GM18519 (cell line): ENCODE measurements around the gene ANO10.
"Not testable (repeated sequence)": the region's sequence is repeated elsewhere in the genome, so short reads cannot be mapped to it uniquely, and the experiment has no call there.

Experiments used
- ATAC-seq: cut with Tn5 transposase; IDR thresholded peaks from one replicate; pipeline ENCODE4 v1.9.1; 2021; ENCODE audit warnings: mild to moderate bottlenecking, moderate library complexity; ENCODE audit not compliant: unreplicated experiment, low FRiP score

The ANO10 gene

GRCh38 chr3:43629741-43630140 lies 7.9 kb upstream of the ANO10 start:
- ATAC-seq: no peak

GRCh38 chr3:43629257-43629656 lies 7.4 kb upstream of the ANO10 start:
- ATAC-seq: no peak

- ATAC-seq: no peak
These were observed 5.5 kb upstream of the ANO10 start for GRCh38 chr3:43627360-43627759.

GRCh38 chr3:43624619-43625305 lies 3.0 kb upstream of the ANO10 start:
- ATAC-seq: no peak

GRCh38 chr3:43620831-43621655 lies 768 bp downstream of the ANO10 start:
- no peak for ATAC-seq

GRCh38 chr3:43619588-43619987 lies 2.2 kb downstream of the ANO10 start:
- ATAC-seq: no peak

- no peak for ATAC-seq
These were observed 3.7 kb downstream of the ANO10 start for GRCh38 chr3:43618142-43618541.

GRCh38 chr3:43616034-43616433 lies 5.8 kb downstream of the ANO10 start:
- ATAC-seq: no peak

- no peak for ATAC-seq
These were observed 6.7 kb downstream of the ANO10 start for GRCh38 chr3:43615133-43615532.

- ATAC-seq: no peak
These were observed 7.8 kb downstream of the ANO10 start for GRCh38 chr3:43613976-43614375.

- no peak for ATAC-seq
These were observed 9.4 kb downstream of the ANO10 start for GRCh38 chr3:43612419-43612818.

GRCh38 chr3:43609406-43609805 lies 12.4 kb downstream of the ANO10 start:
- ATAC-seq: no peak

GRCh38 chr3:43608751-43609150 lies 13.1 kb downstream of the ANO10 start:
- no peak for ATAC-seq

- no peak for ATAC-seq
These were observed 15.5 kb downstream of the ANO10 start for GRCh38 chr3:43606284-43606683.

GRCh38 chr3:43599959-43600358 lies 21.9 kb downstream of the ANO10 start:
- not testable (repeated sequence) for ATAC-seq

- no peak for ATAC-seq
These were observed 23.9 kb downstream of the ANO10 start for GRCh38 chr3:43597961-43598360.

- not testable (repeated sequence) for ATAC-seq
These were observed 25.6 kb downstream of the ANO10 start for GRCh38 chr3:43596178-43596577.

- not testable (repeated sequence) for ATAC-seq
These were observed 26.5 kb downstream of the ANO10 start for GRCh38 chr3:43595280-43595679.

- not testable (repeated sequence) for ATAC-seq
These were observed 28.2 kb downstream of the ANO10 start for GRCh38 chr3:43593588-43593987.

GRCh38 chr3:43591866-43592265 lies 29.9 kb downstream of the ANO10 start:
- not testable (repeated sequence) for ATAC-seq

- no peak for ATAC-seq
These were observed 34.5 kb downstream of the ANO10 start for GRCh38 chr3:43587303-43587702.
